NCI-H146 (cell line): ENCODE results near the gene PIP5K1B.

Experiments
- DNase-seq: peaks from one replicate; lab custom pipeline; 2025; lab: John Stamatoyannopoulos, UW

PIP5K1B gene

GRCh38 chr9:68738358-68738757 is 33.3 kb downstream of the PIP5K1B start:
- DNase-seq, result no peak

DNA sequence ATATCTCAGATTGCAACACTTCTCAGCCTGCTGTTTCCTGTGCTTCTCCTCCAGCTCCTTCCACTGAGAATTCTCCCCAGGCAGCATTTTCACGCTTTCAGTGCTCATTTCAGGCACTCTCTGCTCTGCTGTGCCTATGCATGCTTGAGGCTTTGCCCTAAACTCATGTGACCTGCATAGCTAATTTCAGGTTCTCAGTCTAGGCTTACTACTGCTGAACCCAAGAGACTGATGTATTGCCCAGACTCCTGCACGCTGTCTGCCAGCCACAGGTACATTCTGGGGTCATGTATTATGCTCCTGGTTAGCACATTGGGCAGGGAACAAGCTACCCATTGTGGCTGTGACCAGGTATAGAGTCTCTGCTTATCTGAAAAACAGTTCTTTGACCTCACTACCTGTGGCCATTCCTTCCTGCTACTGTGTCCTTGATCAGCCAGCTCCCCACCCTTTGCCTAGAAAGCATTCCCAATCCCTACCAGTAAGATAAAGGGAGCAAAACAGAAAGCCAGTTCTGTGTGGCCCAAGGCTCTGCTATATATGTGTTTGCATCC is 34.7 kb downstream of the PIP5K1B start:
- no peak for DNase-seq

- DNase-seq, result no peak
These were observed 35.5 kb downstream of the PIP5K1B start for GRCh38 chr9:68740561-68740960.

GRCh38 chr9:68741234-68741633 is 36.2 kb downstream of the PIP5K1B start:
- no peak for DNase-seq

DNA sequence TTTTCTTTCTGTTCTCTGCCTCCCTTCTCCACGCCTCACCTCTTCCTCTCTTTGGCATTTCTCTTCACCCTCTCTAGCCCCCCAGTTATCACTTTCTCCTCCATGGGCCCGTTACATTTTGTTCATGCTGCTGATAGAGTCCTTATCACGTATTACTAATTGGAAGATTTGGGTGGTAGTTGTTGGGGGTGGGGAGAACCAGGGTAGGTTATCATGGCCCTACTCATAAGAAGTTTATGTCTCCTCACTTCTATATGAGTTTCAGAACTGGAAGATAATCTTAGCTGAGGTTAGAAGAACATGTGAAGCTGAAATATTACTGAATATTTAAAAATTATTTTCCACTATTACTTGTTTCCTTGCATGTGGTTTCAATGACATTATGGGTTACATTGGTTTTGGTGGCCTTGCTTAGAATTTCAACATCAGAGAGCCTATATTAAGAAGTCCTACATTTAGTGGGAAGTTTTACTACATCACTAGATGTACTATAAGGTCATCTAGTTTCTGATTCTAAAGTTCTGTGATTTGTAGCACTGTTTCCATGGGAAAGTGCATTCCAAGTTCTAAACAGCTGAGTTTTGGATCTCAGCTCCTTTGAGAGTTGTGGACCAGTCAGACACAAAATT is 36.8 kb downstream of the PIP5K1B start:
- DNase-seq, result no peak

DNA sequence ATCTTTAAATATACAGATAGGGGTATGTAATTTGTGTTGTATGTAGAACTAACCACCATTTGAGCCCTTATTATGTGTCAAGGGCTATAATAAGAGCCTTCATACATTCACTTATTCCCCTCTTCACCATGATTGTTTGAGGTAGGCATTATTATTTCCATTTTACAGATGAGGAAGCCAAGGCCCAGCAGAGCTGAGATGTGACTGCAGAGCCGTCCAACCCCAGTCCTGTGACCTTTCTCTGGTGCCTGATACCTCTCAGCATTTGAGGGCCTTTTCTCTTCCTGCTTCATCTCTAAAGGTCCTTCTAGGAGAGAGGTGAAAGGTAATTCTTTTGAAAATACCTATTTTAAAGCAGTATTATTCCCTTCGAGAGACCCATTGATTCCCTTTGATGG is 37.3 kb downstream of the PIP5K1B start:
- no peak for DNase-seq

- DNase-seq, result no peak
These were observed 39.4 kb downstream of the PIP5K1B start for GRCh38 chr9:68744426-68744825.

DNA sequence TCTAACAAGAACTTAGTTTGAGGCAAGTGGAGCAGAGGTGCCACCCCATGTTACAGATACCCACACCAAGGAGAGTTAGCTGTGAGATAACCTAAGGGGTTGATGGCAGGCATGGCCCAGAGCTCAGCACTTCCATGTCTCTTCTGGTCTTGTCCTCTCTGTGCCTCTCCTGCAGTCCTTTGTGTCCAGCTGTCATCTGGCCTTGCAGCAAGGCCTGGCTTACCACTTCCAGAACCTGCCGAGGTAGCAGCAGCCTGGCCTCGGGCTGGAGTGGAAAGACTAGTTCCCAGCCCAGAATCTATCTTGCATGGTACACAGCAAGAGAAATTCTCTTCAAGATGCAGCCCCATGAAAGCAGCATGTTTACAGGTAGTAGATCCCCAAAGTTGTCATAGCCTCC is 41.5 kb downstream of the PIP5K1B start:
- DNase-seq, result no peak

GRCh38 chr9:68747043-68747533 is 42.0 kb downstream of the PIP5K1B start:
- no peak for DNase-seq

DNA sequence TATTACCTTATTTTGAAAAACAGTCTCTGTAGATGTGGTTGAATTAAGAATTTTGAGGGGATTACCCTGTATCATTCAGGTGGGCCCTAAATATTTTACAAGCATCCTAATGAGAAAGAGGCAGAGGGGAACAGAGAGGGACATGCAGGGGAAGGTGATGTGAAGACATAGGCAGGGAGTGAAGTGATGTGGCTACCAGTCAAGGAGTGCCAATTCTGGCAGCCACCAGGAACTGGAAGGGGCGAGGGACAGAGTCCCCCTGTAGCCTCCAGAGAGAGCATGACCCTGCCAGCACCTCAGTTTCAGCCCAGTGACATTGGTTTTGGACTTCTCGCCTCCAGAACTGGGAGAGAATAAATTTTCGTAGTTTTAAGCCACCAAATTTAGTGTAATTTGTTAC is 44.1 kb downstream of the PIP5K1B start:
- no peak for DNase-seq

DNA sequence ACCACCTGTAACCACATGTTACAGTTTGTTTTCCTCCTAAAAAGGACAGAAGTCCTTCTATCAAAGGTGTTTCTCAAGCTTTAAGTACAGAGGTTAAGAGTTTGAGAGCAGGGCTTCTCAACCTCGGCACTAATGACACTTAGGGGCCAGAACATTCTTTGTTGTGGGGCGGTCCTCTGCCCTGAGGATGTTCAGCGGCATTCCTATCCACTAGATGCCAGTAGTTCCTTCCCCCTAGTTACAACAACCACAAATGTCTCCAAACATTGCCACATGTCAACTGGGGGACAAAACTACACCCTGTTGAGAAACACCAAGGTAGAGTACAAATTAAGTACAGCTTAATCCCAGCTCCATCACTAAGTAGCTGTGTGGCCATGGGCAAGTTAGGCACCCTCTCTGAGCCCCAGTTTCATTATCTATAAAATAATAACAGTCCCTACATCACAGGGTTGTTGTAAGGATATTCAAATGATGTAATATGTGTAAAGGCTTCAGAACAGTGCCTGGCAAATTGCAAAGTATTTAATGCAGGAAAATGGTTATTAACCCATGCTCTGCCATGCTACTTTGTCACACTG is 44.6 kb downstream of the PIP5K1B start:
- no peak for DNase-seq

DNA sequence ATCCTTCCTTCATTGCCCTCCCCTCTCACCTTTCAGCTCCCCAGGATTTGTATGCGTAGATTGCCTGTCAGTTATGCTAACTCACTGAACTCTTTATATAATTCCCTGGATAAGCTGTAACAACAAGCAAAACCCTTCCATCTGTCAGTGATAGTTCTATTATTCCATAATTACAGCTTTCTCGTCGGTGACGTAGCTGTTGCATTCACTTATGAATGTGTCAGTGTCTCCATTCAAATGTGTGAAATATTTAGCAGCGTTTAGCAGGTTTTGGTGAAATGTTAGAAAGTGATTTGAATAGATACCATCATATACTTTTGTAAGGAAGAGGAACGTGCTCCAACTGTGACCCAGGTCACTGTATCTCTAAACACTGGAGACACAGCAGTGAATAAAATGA is 45.2 kb downstream of the PIP5K1B start:
- peak; percentile 42 for DNase-seq

DNA sequence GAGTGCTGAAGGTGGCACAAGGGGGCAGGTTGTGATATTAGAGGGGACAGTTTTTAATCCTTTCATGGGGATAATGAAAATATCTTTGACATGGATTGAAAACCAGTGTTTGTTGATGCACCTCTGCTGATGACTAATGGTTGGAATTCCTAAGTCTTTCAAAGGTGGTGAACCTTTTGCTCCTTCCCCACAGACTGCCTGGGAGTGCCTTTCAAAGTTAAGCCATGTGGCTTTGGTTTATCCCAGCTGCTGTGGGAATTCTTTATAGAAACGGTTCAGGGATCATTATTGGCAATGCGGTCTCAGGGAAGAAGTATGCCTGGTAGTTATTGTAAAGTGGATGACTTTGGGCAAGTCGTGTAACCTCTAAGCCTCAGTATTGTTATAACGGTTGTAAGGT is 45.7 kb downstream of the PIP5K1B start:
- DNase-seq, result no peak

- no peak for DNase-seq
These were observed 46.5 kb downstream of the PIP5K1B start for GRCh38 chr9:68751556-68751955.

DNA sequence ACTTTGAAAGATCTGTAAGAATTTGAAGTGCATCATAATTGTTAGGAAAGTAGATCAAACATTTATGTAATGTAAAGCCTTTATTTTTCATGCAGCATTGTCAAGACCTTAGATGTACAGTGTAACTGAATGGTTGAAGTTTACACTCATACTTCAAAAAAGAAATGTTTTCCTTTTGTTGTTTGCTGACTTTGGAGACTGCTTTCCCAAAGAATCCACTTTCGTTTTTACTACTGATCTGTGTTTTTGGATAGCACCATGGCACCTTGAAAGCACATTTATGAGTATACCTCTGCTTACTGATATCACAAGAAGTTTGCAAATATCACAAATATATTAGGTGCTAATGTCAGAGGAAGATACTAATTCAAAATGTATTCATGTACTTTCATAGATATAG is 50.0 kb downstream of the PIP5K1B start:
- DNase-seq, result no peak

- DNase-seq, result no peak
These were observed 50.7 kb downstream of the PIP5K1B start for GRCh38 chr9:68755752-68756151.

DNA sequence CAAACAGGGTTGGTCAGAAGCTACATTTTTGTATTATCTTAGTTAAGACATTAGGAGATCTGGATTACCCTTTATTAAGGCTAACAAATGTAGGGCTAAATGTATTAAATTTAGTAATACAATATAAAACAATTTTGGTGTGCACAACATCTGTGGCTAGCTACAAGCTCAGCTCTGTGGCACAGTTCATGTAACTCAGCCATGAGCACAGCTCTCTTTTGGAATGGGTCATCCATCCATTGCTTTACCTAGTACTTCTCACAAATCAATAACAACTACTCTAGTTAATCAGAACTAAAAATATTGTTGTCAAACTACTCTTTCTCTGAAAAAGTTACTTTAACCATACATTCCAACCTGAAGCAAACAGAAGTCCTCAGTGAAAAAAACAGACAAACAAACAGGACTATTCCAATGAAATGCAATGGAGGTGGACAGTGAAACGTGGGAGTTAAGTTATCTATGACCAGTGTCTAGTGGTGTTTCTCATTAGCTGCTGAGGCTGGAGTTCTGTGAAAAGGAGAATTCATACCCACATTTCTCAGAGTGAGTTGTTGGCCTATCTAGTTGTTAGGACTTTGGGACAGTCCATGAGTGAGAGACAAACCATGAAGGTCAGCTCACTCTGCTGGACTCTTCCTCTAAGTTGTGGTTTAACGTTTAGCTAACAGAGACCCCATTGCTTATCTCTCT is 55.1 kb downstream of the PIP5K1B start:
- DNase-seq, result no peak

- no peak for DNase-seq
These were observed 55.8 kb downstream of the PIP5K1B start for GRCh38 chr9:68760674-68761333.

DNA sequence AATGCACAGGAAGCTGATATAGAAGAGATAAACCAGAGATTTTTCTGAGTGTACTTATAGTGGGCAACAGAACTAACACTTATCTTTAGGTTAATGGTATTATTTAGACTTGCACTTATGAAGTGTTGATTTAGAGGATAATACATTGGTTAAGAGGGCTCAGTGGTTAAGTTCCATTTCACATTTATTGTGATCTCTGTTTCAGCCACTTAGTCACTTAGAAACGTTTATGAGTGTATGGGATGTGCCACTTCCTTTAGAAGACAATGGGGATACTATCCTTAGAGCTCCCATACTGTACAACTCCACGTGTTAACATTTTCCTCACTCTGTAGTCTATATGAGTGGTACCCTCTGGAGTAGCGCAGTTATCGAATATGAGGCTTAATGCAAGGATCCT is 57.5 kb downstream of the PIP5K1B start:
- DNase-seq, result no peak

- DNase-seq, result no peak
These were observed 58.1 kb downstream of the PIP5K1B start for GRCh38 chr9:68763104-68763503.

- no peak for DNase-seq
These were observed 63.6 kb downstream of the PIP5K1B start for GRCh38 chr9:68768619-68769018.

- DNase-seq, result no peak
These were observed 64.8 kb downstream of the PIP5K1B start for GRCh38 chr9:68769852-68770251.

GRCh38 chr9:68771376-68771775 is 66.3 kb downstream of the PIP5K1B start:
- DNase-seq, result no peak
